ENCODE data around the gene ZNF609. TPM values are rescaled to one million over a fixed set of nuclear protein-coding genes. Genes with fewer than 3 reads are reported as not detected.

ZNF609 gene
- total and polyA plus RNA-seq, 10 of the 15 experiments (the other 5 are each of a cell fraction or from before 2014, with no cell fraction given) = 5.1 to 35.3 (median 13.6) TPM

GRCh38 chr15:64552281-64552948 is 92.0 kb downstream of the ZNF609 start:
- Histone ChIP-seq H3K36me3 (ENCODE audit: control insufficient read depth in 2 of 2, insufficient read depth in 2 of 2, low read length in 1 of 2) (no peaks in the 10 kb centered on the region), H3K4me1 (ENCODE audit: control insufficient read depth, insufficient read depth, low read length) (0 out of 2 replicates have a peak, but pooled peaks cover 3% of the 10 kb centered on the region), H3K27me3 (replicated peaks in 1 of 2; ENCODE audit: control insufficient read depth in 2 of 2, insufficient read depth in 2 of 2, low read length in 1 of 2) (no peaks in the 10 kb centered on the region), H3K27ac (ENCODE audit: control insufficient read depth, insufficient read depth) (no peak overlapping the region), H3K4me2 (ENCODE audit: control insufficient read depth, insufficient read depth) (no peak overlapping the region), H4K20me1 (ENCODE audit: control insufficient read depth, insufficient read depth) (no peaks in the 10 kb centered on the region), H3K4me3 (no peak overlapping the region), H3K9me3 (replicated peaks; ENCODE audit: control insufficient read depth, insufficient read depth, low read length) (no peaks in the 10 kb centered on the region), H3K9ac (ENCODE audit: control insufficient read depth, insufficient read depth, low read length) (no peak overlapping the region), H3K79me2 (ENCODE audit: control insufficient read depth, insufficient read depth, low read length) (peaks cover 64% of the 10 kb centered on the region), H2AFZ (ENCODE audit: control insufficient read depth, low read depth, low read length) (no peak overlapping the region)
- ChIA-PET SMC1A (ENCODE audit: uncharacterized antibody, unreplicated experiment) (interaction anchor here (1.1 to 2.0 kb wide), 6 partner anchors 9 to 22 kb away, joined by 3 to 8 read pairs (median 5); no protein-coding TSS in a partner anchor), RAD21 (ENCODE audit: unreplicated experiment) (interaction anchor here (0.5 to 0.8 kb wide), 3 partner anchors 10 to 82 kb away, joined by 3 read pairs; no protein-coding TSS in a partner anchor), POLR2A (interaction anchor here (0.5 to 1.6 kb wide), 4 partner anchors 14 to 817 kb away, joined by 3 to 5 read pairs (median 4); no protein-coding TSS in a partner anchor), CTCF (interaction anchor here (1.6 kb wide), 1 partner anchor 20 kb away, joined by 3 read pairs; no protein-coding TSS in a partner anchor)
- no peak for FAIRE-seq
- DNase-seq (ENCODE audit: low read depth, low spot score) = no peak
- intact Hi-C loops (cut with micrococcal nuclease; ENCODE audit: unreplicated experiment) = no loop called here
- ATAC-seq = peak; percentile 56
- WGBS (ENCODE audit: insufficient coverage, insufficient replicate concordance, low lambda C conversion rate, missing lambda C conversion rate) = 83% methylated on average over 8 of the region's 8 CpGs
- TF ChIP-seq PBX3 (IDR thresholded peaks at IDR 0.05; ENCODE audit: insufficient replicate concordance, low read depth, low read length) (no peak), STAT1 (conservative IDR thresholded peaks at IDR 0.05) (no peak), IRF5 (IDR thresholded peaks at IDR 0.05; ENCODE audit: borderline replicate concordance) (no peak), CHD4 (IDR thresholded peaks at IDR 0.05) (no peak), POLR2AphosphoS5 (IDR thresholded peaks at IDR 0.05; ENCODE audit: low read length) (no peak), KAT2A (conservative IDR thresholded peaks at IDR 0.05; ENCODE audit: control insufficient read depth, low read depth, low read length) (no peak), WRNIP1 (IDR thresholded peaks at IDR 0.05; ENCODE audit: borderline replicate concordance, low read depth, low read length) (no peak)
- no TSS peak for BruUV-seq (replicated peaks)
- in situ Hi-C loops (cut with MboI) = no loop called here
